ENCODE results near the gene PTGES2.
"Not testable (repeated sequence)": the region's sequence is repeated elsewhere in the genome, so short reads cannot be mapped to it uniquely, and the experiment has no call there.

The PTGES2 gene

GRCh38 chr9:128129976-128130590, 2.6 kb upstream of the PTGES2 start:
- not testable (repeated sequence) for DNase-seq (ENCODE audit: extremely low read depth, low read depth)
- peak; percentile 1 for TF ChIP-seq CTCF (IDR thresholded peaks at IDR 0.05; ENCODE audit: low read depth, low read length)

- DNase-seq (ENCODE audit: extremely low read depth, low read depth) = no peak
- no peak for TF ChIP-seq CTCF (IDR thresholded peaks at IDR 0.05; ENCODE audit: low read depth, low read length)
Observed at GRCh38 chr9:128128836-128129590, 1.5 kb upstream of the PTGES2 start.

GRCh38 chr9:128127990-128128835, 684 bp upstream of the PTGES2 start:
- no peak for TF ChIP-seq CTCF (IDR thresholded peaks at IDR 0.05; ENCODE audit: low read depth, low read length)
- DNase-seq (ENCODE audit: extremely low read depth, low read depth) = peak; percentile 72

- no peak for DNase-seq (ENCODE audit: extremely low read depth, low read depth)
- TF ChIP-seq CTCF (IDR thresholded peaks at IDR 0.05; ENCODE audit: low read depth, low read length) = no peak
Observed at GRCh38 chr9:128125580-128126354, 1.8 kb downstream of the PTGES2 start.

GRCh38 chr9:128124873-128125579, 2.5 kb downstream of the PTGES2 start:
- TF ChIP-seq CTCF (IDR thresholded peaks at IDR 0.05; ENCODE audit: low read depth, low read length) = peak; percentile 67
- no peak for DNase-seq (ENCODE audit: extremely low read depth, low read depth)

GRCh38 chr9:128124451-128124850, 3.1 kb downstream of the PTGES2 start:
- TF ChIP-seq CTCF (IDR thresholded peaks at IDR 0.05; ENCODE audit: low read depth, low read length) = no peak

More at GRCh38 chr9:128124451-128124850, 3.1 kb downstream of the PTGES2 start:
- no peak for DNase-seq (ENCODE audit: extremely low read depth, low read depth)

All from AG09319 (cell line).